Cardiac muscle cell (in vitro differentiated cells and primary cell): ENCODE data around the gene APOB. TPM values are rescaled to one million over a fixed set of nuclear protein-coding genes. Genes with fewer than 3 reads are reported as not detected.

ENCODE experiments used
- DNase-seq, 2 donors: peaks; one replicate each; pipeline versions ENCODE4 v3.0.0 to v3.0.0-alpha.2; 2010 to 2017; ENCODE audit warnings: low read depth in 1 of 2, low spot score in 1 of 2
- H3K27ac ChIP-seq: fragments of 200-600 bp; sonication (generic); 2 replicates; pipeline ENCODE4 v1.5.1; 2016
- H3K27me3 ChIP-seq: fragments of 200-600 bp; sonication (generic); 2 replicates; pipeline ENCODE4 v1.6.0; 2016; ENCODE audit warnings: control low read depth
- H3K36me3 ChIP-seq: fragments of 200-600 bp; sonication (generic); 2 replicates; pipeline ENCODE4 v1.5.1; 2016; ENCODE audit warnings: control low read depth
- H3K4me1 ChIP-seq: fragments of 200-600 bp; sonication (generic); 2 replicates; pipeline ENCODE4 v1.8.1; 2017; ENCODE audit warnings: low read depth, mild to moderate bottlenecking, mixed run types
- H3K4me3 ChIP-seq: fragments of 200-600 bp; sonication (generic); 2 replicates; pipeline ENCODE4 v1.5.1; 2016; ENCODE audit warnings: mild to moderate bottlenecking
- H3K9me3 ChIP-seq: fragments of 200-600 bp; sonication (generic); 2 replicates; pipeline ENCODE4 v1.5.1; 2017; ENCODE audit warnings: low read depth, mild to moderate bottlenecking, control low read depth
- polyA plus RNA-seq: library from polyadenylated mRNA; unstranded; fragments of >200 nt; fragmentation: Nextera tagmentation; extraction: Ambion mirVana; gene quantifications from 2 replicates; pipeline ENCODE4 v1.2.1, GENCODE V29; 2016
- total RNA-seq: library from RNA; depleted of rRNA; stranded (reverse); fragments of >200 nt; gene quantifications from 2 replicates; pipeline ENCODE4 v1.2.3, GENCODE V29; 2016
- TF ChIP-seq, protein P1 (sequence below): IDR thresholded peaks from 2 replicates; pipeline ENCODE4 v1.5.1; 2012; ENCODE audit warnings: low read depth, mild to moderate bottlenecking, low read length

The APOB gene
- total and polyA plus RNA-seq, 2 experiments from 2014 or later, result 0.15 to 0.26 TPM

DNA sequence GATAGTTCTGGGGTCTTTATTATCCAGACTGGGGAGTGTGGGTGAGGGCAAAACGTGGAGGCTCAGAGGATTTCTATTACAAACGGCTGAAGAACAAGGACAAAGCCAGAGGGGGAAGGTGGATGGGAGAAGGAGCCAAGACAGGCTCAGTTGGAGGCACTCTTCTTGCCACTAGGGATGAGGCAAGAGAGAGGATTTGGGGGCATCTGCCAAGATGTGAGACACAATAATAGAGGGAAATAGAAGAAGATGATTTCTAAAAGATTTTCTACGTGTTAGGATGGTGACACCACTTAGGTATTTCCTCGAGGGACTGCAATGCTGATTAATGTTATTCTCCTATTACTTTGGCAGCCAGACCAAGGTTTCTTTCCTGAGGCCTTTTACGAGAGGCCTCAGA lies 71.8 kb downstream of the APOB start:
- Histone ChIP-seq H3K4me1 (no peaks in the 10 kb centered on the region), H3K36me3 (no peaks in the 10 kb centered on the region), H3K4me3 (no peak overlapping the region), H3K9me3 (no peaks in the 10 kb centered on the region), H3K27me3 (peaks cover under 1% of the 10 kb centered on the region), H3K27ac (no peak overlapping the region)
- TF ChIP-seq, protein P1, sequence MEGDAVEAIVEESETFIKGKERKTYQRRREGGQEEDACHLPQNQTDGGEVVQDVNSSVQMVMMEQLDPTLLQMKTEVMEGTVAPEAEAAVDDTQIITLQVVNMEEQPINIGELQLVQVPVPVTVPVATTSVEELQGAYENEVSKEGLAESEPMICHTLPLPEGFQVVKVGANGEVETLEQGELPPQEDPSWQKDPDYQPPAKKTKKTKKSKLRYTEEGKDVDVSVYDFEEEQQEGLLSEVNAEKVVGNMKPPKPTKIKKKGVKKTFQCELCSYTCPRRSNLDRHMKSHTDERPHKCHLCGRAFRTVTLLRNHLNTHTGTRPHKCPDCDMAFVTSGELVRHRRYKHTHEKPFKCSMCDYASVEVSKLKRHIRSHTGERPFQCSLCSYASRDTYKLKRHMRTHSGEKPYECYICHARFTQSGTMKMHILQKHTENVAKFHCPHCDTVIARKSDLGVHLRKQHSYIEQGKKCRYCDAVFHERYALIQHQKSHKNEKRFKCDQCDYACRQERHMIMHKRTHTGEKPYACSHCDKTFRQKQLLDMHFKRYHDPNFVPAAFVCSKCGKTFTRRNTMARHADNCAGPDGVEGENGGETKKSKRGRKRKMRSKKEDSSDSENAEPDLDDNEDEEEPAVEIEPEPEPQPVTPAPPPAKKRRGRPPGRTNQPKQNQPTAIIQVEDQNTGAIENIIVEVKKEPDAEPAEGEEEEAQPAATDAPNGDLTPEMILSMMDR, result no peak
- DNase-seq, result no peak

DNA sequence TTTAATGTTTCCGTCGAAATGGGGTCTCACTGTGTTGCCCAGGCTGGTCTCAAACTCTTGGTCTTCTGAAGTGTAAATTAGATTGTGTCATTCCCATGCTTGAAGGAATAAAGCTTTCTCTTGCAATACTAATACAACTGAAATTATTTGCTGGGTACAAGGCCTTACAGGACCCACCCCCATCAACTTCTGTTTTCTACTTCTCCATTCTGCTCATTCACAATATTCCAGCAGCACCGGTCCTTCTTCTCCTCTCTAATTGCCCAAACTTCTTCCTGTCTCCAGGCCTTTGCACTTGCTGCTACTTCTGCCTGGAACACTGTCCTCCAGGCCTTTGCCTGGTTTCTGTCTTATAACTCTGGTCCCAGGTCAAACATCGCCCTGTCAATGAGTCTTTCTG lies 73.8 kb downstream of the APOB start:
- no peaks in the 10 kb centered on the region for H3K36me3 ChIP-seq
- peaks cover 13% of the 10 kb centered on the region for H3K27me3 ChIP-seq
- H3K27ac ChIP-seq, result no peak overlapping the region
- H3K4me1 ChIP-seq, result no peaks in the 10 kb centered on the region
- H3K9me3 ChIP-seq, result no peaks in the 10 kb centered on the region
- DNase-seq, result no peak
- TF ChIP-seq, protein P1, result no peak
- H3K4me3 ChIP-seq, result no peak overlapping the region

DNA sequence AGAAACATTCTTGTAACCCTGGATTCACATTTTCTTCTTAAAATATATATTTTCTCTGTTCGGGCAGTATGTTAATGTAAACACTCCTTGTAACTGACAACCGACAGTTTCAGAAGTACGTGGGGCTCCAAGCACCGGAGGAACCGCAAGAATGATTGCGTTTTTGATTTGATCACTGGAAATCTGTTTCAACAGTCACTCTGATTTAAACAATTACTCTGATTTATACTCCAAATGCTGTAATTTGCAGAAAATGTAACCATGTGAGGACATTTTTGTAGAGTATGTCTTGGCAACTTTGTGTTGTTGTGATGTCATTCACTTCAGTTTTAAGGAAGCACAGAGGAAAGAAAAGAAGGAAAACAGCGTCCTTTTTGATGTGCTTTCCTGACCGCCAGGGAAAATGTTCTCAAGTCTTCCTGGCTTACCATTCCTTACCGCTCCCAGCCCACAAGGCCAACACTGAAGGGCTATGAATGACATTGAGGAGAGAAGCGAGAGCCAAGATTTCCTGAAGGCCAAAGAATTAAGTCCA lies 77.7 kb downstream of the APOB start:
- Histone ChIP-seq H3K4me1 (no peaks in the 10 kb centered on the region), H3K4me3 (no peak overlapping the region), H3K27me3 (peaks cover 22% of the 10 kb centered on the region), H3K36me3 (no peaks in the 10 kb centered on the region), H3K9me3 (no peaks in the 10 kb centered on the region), H3K27ac (no peak overlapping the region)
- TF ChIP-seq, protein P1, result no peak
- no peak for DNase-seq

DNA sequence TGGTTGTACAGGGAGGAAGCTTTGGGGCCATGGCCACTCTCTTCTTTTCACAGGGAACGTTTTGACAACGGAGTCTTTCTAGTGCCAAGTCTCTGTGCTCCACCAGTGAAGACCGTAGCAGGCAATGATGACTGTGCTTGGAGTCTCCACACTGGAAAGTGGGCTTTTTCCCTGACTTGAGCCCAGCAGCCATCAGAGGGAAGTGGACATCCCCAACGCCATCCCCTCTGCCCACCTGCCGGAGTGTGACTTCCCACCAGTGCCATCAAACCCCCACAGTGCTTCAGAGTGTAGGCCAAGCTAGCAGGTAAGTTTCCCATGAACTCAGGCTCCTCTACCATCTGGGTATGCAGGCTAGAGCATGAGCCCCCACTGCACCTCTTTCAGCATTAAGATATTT lies 78.7 kb downstream of the APOB start:
- H3K27ac ChIP-seq, result no peak overlapping the region
- H3K4me1 ChIP-seq, result no peaks in the 10 kb centered on the region
- no peak overlapping the region for H3K4me3 ChIP-seq
- H3K27me3 ChIP-seq, result peaks cover 30% of the 10 kb centered on the region
- no peaks in the 10 kb centered on the region for H3K9me3 ChIP-seq
- DNase-seq, result no peak
- TF ChIP-seq, protein P1, result no peak
- no peaks in the 10 kb centered on the region for H3K36me3 ChIP-seq

DNA sequence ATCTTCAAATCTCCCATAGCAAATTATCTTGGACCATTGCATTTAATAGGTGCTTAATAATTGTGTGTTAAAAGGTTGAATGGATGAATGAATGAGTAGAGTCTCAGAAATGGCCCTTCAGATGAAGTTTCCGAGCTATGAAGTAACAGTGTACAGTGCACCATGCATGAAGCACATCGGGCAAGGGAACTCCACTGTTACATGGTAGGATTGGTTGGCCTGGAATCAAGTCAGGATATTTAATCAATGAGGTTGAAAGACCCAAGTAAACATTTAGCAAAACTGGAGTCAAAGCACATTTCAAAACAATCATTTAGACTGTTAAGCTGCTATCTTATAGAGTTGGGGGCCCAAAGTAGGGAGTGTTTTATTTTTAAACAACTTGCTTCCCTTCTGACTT lies 80.0 kb downstream of the APOB start:
- Histone ChIP-seq H3K27me3 (peaks cover 33% of the 10 kb centered on the region), H3K4me1 (no peaks in the 10 kb centered on the region), H3K4me3 (no peak overlapping the region), H3K36me3 (no peaks in the 10 kb centered on the region), H3K27ac (no peak overlapping the region), H3K9me3 (no peaks in the 10 kb centered on the region)
- no peak for DNase-seq
- TF ChIP-seq, protein P1, result no peak
